ENCODE data around the gene MOB1B.

DNA sequence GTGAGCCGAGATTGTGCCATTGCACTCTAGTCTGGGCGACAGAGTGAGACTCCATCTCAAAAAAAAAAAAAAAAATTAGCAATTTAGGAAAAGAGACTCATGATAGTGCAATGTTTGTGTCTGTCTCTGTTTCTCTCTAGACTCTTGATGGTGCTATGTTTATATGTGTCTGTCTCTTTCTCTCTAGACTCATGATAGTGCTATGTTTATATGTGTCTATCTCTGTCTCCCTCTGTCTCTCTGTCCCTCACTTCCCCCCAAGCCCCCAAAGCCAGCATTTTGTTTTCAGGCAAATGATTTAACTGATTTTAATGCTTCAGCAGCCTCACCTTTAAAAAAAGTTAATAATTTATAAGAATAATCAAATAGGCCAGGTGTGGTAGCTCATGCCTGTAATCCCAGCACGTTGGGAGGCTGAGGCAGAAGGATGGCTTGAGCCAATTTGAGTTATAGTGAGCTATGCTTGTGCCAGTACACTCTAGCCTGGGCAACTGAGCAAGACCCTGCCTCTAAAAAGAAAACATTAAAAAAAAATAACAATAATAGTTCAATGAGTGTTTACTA is 6.9 kb downstream of the MOB1B start:
- TF ChIP-seq, protein P1, sequence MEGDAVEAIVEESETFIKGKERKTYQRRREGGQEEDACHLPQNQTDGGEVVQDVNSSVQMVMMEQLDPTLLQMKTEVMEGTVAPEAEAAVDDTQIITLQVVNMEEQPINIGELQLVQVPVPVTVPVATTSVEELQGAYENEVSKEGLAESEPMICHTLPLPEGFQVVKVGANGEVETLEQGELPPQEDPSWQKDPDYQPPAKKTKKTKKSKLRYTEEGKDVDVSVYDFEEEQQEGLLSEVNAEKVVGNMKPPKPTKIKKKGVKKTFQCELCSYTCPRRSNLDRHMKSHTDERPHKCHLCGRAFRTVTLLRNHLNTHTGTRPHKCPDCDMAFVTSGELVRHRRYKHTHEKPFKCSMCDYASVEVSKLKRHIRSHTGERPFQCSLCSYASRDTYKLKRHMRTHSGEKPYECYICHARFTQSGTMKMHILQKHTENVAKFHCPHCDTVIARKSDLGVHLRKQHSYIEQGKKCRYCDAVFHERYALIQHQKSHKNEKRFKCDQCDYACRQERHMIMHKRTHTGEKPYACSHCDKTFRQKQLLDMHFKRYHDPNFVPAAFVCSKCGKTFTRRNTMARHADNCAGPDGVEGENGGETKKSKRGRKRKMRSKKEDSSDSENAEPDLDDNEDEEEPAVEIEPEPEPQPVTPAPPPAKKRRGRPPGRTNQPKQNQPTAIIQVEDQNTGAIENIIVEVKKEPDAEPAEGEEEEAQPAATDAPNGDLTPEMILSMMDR (IDR thresholded peaks at IDR 0.05), result no peak
- TF ChIP-seq ZFX (IDR thresholded peaks at IDR 0.05; ENCODE audit: borderline replicate concordance), result no peak
